K562 (cell line): Measurements from ENCODE around the gene IFNAR2. TPM values are rescaled to one million over a fixed set of nuclear protein-coding genes. Genes with fewer than 3 reads are reported as not detected.

Experiments used
- ATF3 ChIP-seq, 2 experiments: fragments of 450-650 bp in 1 of 2; sonication (generic) in 1 of 2; formaldehyde crosslinking in 1 of 2; IDR thresholded peaks in 1 of 2; conservative IDR thresholded peaks in 1 of 2; 2 replicates each; pipeline versions ENCODE4 v1.6.1 to v1.8.1; 2016 to 2023; ENCODE audit warnings: mild to moderate bottlenecking in 2 of 2, moderate library complexity in 2 of 2, inconsistent platforms in 1 of 2, missing genetic modification reagents in 1 of 2
- CAMTA2 ChIP-seq: fragments of 250-450 bp; sonication (Bioruptor Pico); conservative IDR thresholded peaks from 2 replicates; pipeline ENCODE4 v1.5.1; 2022
- CBFB ChIP-seq: sonication (generic); formaldehyde crosslinking; IDR thresholded peaks from 2 replicates; pipeline ENCODE4 v1.4.0; 2020; ENCODE audit warnings: mild to moderate bottlenecking, missing genetic modification reagents
- KLF10 ChIP-seq: fragments of 250-450 bp; sonication (Bioruptor Pico); IDR thresholded peaks from 2 replicates; pipeline ENCODE4 v1.6.1; 2021; ENCODE audit warnings: matching md5 sums
- NFE2 ChIP-seq: IDR thresholded peaks from 2 replicates; pipeline ENCODE4 v1.6.1; 2014; ENCODE audit warnings: antibody characterized with exemption, low read depth
- NR0B1 ChIP-seq: fragments of 450-650 bp; IDR thresholded peaks from one replicate; pipeline ENCODE4 v1.6.1; 2018; ENCODE audit warnings: mild to moderate bottlenecking, moderate library complexity; ENCODE audit not compliant: partially characterized antibody
- NR2C1 ChIP-seq, 2 experiments: fragments of 450-650 bp; IDR thresholded peaks; 2 replicates each; pipeline ENCODE4 v1.6.1; 2017; ENCODE audit warnings: mild to moderate bottlenecking in 2 of 2, antibody characterized with exemption in 1 of 2, inconsistent platforms in 1 of 2, missing compliant biosample characterization in 1 of 2, missing genetic modification characterization in 1 of 2
- NR3C1 ChIP-seq: sonication (generic); formaldehyde crosslinking; IDR thresholded peaks from 2 replicates; pipeline ENCODE4 v1.8.1; 2022; ENCODE audit warnings: missing genetic modification reagents
- NR4A1 ChIP-seq, 2 experiments: fragments of 250-450 bp in 1 of 2; fragments of 450-650 bp in 1 of 2; sonication (Bioruptor Pico) in 1 of 2; IDR thresholded peaks; 2 replicates each; pipeline versions ENCODE4 v1.4.0 to v1.6.1; 2016 to 2020; ENCODE audit warnings: mild to moderate bottlenecking in 2 of 2, missing compliant biosample characterization in 1 of 2, missing genetic modification characterization in 1 of 2, moderate library complexity in 1 of 2
- PHF8 ChIP-seq: fragments of 200-600 bp; sonication (generic); IDR thresholded peaks from 2 replicates; pipeline ENCODE4 v1.6.1; 2012; ENCODE audit warnings: mixed run types, mild to moderate bottlenecking, inconsistent platforms, low read length, moderate library complexity, borderline replicate concordance
- SETDB1 ChIP-seq: IDR thresholded peaks from one replicate; pipeline ENCODE4 v1.6.1; 2012; ENCODE audit warnings: low read length, control low read depth, inconsistent platforms
- SOX6 ChIP-seq: fragments of 450-650 bp; IDR thresholded peaks from 2 replicates; pipeline ENCODE4 v1.6.1; 2014; ENCODE audit warnings: mild to moderate bottlenecking
- TAL1 ChIP-seq: fragments of 450-650 bp; IDR thresholded peaks from 2 replicates; pipeline ENCODE4 v1.6.1; 2016; ENCODE audit warnings: mild to moderate bottlenecking
- TBL1XR1 ChIP-seq, 2 experiments: IDR thresholded peaks; 2 replicates each; pipeline ENCODE4 v1.6.1; 2012; ENCODE audit warnings: improper control_type of control experiment in 2 of 2, low read length in 2 of 2, mild to moderate bottlenecking in 1 of 2
- ZNF583 ChIP-seq: fragments of 250-450 bp; sonication (Bioruptor Pico); IDR thresholded peaks from 2 replicates; pipeline ENCODE4 v1.4.0; 2020
- ZNF644 ChIP-seq: fragments of 200-800 bp; sonication (Bioruptor generic); IDR thresholded peaks from 2 replicates; pipeline ENCODE4 v1.6.1; 2016; ENCODE audit warnings: low read depth, missing genetic modification characterization, missing compliant biosample characterization
- ZNF830 ChIP-seq: fragments of 250-450 bp; sonication (Bioruptor Pico); IDR thresholded peaks from 2 replicates; pipeline ENCODE4 v1.5.0; 2021; ENCODE audit warnings: mild to moderate bottlenecking
- polyA plus RNA-seq, 8 experiments: library from polyadenylated mRNA; depleted of rRNA in 4 of 8; stranded (reverse) in 5 of 8; unstranded in 3 of 8; fragments of >200 nt; fragmentation: Nextera tagmentation in 2 of 8; fragmentation: Illumina TruSeq in 1 of 8; extraction: Ambion mirVana in 2 of 8; extraction: Trizol in 1 of 8; gene quantifications; 2 replicates each; pipeline versions ENCODE4 v1.2.1 to v1.2.3, GENCODE V29; 2011 to 2014; ENCODE audit warnings: inconsistent platforms in 1 of 8, missing spikeins in 1 of 8
- total RNA-seq, 7 experiments: library from RNA; depleted of rRNA in 6 of 7; stranded (reverse); fragments of >200 nt in 6 of 7; fragmentation: Illumina TruSeq in 2 of 7; extraction: Trizol in 2 of 7; gene quantifications; 2 replicates each; pipeline versions ENCODE4 v1.2.1 to v1.2.3, GENCODE V29; 2011 to 2021; ENCODE audit warnings: low replicate concordance in 1 of 7
- TF ChIP-seq, protein P1 (sequence below): fragments of 450-650 bp; formaldehyde crosslinking; IDR thresholded peaks from 2 replicates; pipeline ENCODE4 v1.4.0; 2020; ENCODE audit warnings: mild to moderate bottlenecking, moderate library complexity
- TF ChIP-seq, protein P2 (sequence below), 2 experiments: fragments of 200-800 bp in 1 of 2; sonication (Bioruptor generic) in 1 of 2; sonication (generic) in 1 of 2; formaldehyde crosslinking in 1 of 2; IDR thresholded peaks in 1 of 2; conservative IDR thresholded peaks in 1 of 2; 2 replicates each; pipeline versions ENCODE4 v1.5.0 to v1.6.1; 2016 to 2020; ENCODE audit warnings: missing compliant biosample characterization in 1 of 2, missing genetic modification characterization in 1 of 2, missing genetic modification reagents in 1 of 2
- TF ChIP-seq, protein P3 (sequence below): fragments of 250-450 bp; sonication (Bioruptor Pico); IDR thresholded peaks from 2 replicates; pipeline ENCODE4 v1.8.0; 2021; ENCODE audit warnings: mild to moderate bottlenecking, moderate library complexity

IFNAR2 gene
- total and polyA plus RNA-seq, 9 of the 15 experiments (the other 6 are each of a cell fraction or from before 2014, with no cell fraction given) = 1.7 to 48.3 (median 8.4) TPM

DNA sequence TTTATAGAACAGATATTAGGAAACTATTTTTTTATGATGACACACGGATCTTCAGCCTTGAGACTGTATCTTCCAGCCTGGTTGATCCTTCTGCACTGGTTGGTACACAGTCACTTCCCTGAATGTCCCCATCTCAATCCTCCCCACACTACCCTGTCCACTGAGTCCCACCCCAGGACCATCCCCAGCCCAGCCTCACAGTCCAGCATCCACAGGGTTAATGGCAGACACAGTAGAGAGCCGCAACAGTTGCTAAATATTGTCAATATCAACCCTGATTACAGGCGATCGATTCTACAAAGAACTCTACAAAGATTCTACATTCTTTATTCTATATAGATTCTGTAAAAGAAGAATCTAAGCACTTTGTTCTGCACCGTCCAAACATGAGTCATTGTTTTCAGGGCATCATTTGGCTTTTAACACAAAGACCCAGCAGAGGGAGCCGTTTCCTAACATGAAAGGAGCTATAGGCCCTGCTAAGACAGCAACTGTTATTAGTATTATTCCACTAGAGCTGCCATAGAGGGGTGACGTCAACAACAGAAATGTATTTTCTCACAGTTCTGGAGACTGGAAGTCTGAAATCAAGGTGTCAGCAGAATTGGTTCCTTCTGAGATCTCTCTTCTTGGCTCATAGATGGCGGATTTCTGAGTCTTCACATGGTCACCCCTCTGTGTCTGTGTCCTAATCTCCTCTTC, 30.1 kb upstream of the IFNAR2 start (continued):
- TF ChIP-seq NR2C1 (IDR thresholded peaks at IDR 0.05) (no peak), NR2C1 (tag; IDR thresholded peaks at IDR 0.05) (no peak), KLF10 (CRISPR knock-in tag) (no peak), PHF8 (no peak), SETDB1 (no peak), NR4A1 (CRISPR knock-in tag; IDR thresholded peaks at IDR 0.05) (no peak), NR4A1 (tag; IDR thresholded peaks at IDR 0.05) (no peak), TAL1 (no peak), SOX6 (peak; percentile 47; the same call in 1 of the 2 replicates), NR0B1 (no peak), ZNF644 (tag) (no peak), ZNF583 (CRISPR knock-in tag) (no peak), CBFB (CRISPR knock-in tag) (no peak), ATF3 (IDR thresholded peaks at IDR 0.05) (peak; percentile 97), ATF3 (CRISPR knock-in tag; conservative IDR thresholded peaks at IDR 0.05) (peak; percentile 95), ZNF830 (CRISPR knock-in tag) (no peak), NFE2 (peak; percentile 45; the same call in 1 of the 2 replicates), CAMTA2 (no peak), NR3C1 (no peak), TBL1XR1 (IDR thresholded peaks at IDR 0.05; ENCODE audit: low read length in 2 of 2) (peak in 1 of 2 experiments; percentile 40; a peak in 1 of 4 replicates)
- TF ChIP-seq, protein P1, sequence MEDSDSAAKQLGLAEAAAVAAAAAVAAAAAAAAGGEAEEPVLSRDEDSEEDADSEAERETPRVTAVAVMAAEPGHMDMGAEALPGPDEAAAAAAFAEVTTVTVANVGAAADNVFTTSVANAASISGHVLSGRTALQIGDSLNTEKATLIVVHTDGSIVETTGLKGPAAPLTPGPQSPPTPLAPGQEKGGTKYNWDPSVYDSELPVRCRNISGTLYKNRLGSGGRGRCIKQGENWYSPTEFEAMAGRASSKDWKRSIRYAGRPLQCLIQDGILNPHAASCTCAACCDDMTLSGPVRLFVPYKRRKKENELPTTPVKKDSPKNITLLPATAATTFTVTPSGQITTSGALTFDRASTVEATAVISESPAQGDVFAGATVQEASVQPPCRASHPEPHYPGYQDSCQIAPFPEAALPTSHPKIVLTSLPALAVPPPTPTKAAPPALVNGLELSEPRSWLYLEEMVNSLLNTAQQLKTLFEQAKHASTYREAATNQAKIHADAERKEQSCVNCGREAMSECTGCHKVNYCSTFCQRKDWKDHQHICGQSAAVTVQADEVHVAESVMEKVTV (CRISPR knock-in tag) = peak; percentile 97
- TF ChIP-seq, protein P2, sequence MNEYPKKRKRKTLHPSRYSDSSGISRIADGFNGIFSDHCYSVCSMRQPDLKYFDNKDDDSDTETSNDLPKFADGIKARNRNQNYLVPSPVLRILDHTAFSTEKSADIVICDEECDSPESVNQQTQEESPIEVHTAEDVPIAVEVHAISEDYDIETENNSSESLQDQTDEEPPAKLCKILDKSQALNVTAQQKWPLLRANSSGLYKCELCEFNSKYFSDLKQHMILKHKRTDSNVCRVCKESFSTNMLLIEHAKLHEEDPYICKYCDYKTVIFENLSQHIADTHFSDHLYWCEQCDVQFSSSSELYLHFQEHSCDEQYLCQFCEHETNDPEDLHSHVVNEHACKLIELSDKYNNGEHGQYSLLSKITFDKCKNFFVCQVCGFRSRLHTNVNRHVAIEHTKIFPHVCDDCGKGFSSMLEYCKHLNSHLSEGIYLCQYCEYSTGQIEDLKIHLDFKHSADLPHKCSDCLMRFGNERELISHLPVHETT (CRISPR knock-in tag; conservative IDR thresholded peaks at IDR 0.05 in 1 of 2, IDR thresholded peaks at IDR 0.05 in 1 of 2) = no peak
- TF ChIP-seq, protein P3, sequence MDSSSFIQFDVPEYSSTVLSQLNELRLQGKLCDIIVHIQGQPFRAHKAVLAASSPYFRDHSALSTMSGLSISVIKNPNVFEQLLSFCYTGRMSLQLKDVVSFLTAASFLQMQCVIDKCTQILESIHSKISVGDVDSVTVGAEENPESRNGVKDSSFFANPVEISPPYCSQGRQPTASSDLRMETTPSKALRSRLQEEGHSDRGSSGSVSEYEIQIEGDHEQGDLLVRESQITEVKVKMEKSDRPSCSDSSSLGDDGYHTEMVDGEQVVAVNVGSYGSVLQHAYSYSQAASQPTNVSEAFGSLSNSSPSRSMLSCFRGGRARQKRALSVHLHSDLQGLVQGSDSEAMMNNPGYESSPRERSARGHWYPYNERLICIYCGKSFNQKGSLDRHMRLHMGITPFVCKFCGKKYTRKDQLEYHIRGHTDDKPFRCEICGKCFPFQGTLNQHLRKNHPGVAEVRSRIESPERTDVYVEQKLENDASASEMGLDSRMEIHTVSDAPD = no peak
